GM12801 (cell line): ENCODE measurements around the gene CRELD2.

Experiments used
- CTCF ChIP-seq: IDR thresholded peaks from one replicate; pipeline ENCODE4 v1.5.1; 2011; ENCODE audit warnings: control low read depth; ENCODE audit not compliant: insufficient read length; ENCODE audit errors: extremely low read depth

CRELD2 gene

DNA sequence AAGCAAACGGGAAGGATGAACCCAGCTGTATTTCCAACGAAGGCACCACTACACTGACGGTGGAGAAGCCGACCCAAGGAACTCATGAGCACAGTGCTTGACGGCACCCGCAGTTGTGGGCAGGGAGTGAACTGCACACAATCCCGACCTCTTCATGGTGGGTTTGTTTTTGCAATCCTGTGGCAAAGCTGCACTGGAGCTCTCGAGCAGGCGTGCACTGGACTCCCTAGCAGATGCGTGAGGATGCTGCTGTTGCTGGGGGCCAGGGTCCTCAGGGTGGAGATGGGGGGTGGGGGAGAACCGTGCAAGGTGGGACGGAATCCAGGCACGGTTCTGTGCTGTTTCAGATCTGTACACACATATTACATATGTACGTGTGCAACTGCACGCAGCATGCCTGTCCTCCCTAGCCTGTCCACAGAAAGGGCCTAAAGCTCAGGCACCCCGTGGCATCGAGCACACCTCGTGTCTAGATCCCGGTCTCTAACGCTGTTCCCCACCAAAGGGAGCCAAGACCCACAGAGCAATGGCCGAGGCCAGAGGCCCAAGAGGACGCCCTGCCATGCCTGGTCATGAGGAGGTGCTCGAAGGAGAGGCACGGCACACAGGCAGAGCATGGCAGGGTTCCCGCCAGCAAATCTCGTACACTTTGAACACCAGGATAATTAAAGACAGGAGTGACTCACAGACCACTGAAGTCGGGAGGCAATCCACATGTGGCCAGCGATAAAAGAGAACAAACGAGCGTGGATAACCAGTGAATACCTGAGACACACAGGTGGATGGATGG lies 17.8 kb upstream of the CRELD2 start:
- TF ChIP-seq CTCF: no peak

DNA sequence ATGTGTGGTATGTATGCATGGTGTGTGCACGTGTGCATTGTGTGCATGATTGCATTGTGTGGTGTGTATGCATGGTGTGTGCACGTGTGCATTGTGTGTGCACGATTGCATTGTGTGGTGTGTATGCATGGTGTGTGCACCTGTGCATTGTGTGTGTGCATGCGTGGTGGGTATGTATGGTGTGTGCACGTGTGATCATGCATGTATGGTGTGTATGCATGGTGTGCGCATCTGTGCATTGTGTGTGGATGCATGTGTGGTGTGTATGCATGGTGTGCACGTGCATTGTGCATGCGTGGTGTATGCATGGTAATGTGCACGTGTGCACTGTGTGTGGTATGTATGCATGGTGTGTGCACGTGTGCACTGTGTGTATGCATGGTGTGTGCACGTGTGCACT lies 17.0 kb upstream of the CRELD2 start:
- TF ChIP-seq CTCF: no peak

DNA sequence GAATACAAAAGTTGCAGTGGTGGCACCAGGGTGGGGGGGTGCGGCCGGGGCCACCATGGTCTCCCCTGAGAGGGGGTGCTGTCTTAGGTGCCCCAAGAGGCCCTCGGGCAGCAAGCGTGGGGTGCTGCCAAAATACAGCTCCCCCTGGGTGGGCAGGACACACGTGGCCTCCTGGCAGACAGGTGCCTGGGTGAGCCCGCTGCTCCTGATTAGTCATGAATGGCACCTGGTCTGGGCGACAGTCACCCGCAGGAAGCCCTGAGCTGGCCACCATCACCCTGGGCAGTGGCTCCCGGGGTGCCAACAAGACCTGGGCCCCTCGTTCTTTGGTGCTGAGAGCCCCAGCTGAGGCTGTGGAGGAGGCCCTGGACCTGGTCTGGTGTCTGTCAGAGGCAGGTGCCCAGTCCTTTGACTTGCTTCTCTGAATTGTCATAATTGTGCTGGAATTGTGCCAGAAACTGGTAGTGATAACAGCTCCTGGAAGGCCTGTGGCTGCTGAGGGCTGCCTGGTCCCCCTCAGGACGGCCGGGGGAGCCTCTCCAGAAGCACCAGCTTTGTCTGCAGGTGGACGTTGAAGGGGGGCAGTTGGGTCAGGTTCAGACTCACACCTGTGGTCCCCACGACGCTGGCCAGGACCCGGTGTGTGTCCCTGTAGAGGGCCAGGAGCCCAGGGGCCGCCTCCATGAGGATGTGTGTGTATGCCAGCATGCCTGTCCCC lies 15.0 kb upstream of the CRELD2 start:
- no peak for TF ChIP-seq CTCF

DNA sequence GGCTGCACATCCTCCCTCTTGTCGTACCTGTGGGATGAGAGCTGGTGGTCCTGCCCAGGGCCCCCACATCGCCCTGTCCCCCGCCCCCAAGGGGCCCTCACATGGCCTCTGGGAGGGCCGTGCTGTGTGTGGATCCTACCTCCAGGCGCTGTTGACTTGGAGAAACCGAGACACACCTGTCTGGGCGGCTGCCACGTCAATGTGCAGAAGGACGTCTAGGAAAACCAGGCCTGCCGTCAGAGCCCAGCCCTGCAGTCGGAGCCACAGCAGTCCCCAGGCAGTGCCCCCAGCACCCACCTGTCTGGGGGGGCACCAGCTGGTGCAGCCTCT lies 14.4 kb upstream of the CRELD2 start:
- TF ChIP-seq CTCF: no peak

- no peak for TF ChIP-seq CTCF
These were observed 13.0 kb upstream of the CRELD2 start for GRCh38 chr22:49905465-49905864.

- no peak for TF ChIP-seq CTCF
These were observed 12.2 kb upstream of the CRELD2 start for GRCh38 chr22:49906071-49906798.

- no peak for TF ChIP-seq CTCF
These were observed 11.6 kb upstream of the CRELD2 start for GRCh38 chr22:49906799-49907290.
